Measurements from ENCODE around the gene LANCL1. TPM values are rescaled to one million over a fixed set of nuclear protein-coding genes. Genes with fewer than 3 reads are reported as not detected.
"Not testable (repeated sequence)": the region's sequence is repeated elsewhere in the genome, so short reads cannot be mapped to it uniquely, and the experiment has no call there.

LANCL1 gene
- polyA plus RNA-seq, 1 experiment, result 66.6 TPM

- Histone ChIP-seq H3K27ac (ENCODE audit: low read depth, low read length) (no peak overlapping the region), H3K4me3 (ENCODE audit: low read depth, low read length) (no peak overlapping the region), H3K27me3 (ENCODE audit: control insufficient read depth, insufficient read depth, low read length) (no peaks in the 10 kb centered on the region), H3K9me3 (ENCODE audit: control insufficient read depth, insufficient read depth, low read length) (no peaks in the 10 kb centered on the region)
- no peak for TF ChIP-seq CTCF (IDR thresholded peaks at IDR 0.05; ENCODE audit: low read depth, low read length)
- POLR2A ChIA-PET, result no interaction called here
- CTCF ChIA-PET, result interaction anchor here (1.8 kb wide), 1 partner anchor 10 kb away, joined by 6 read pairs; no protein-coding TSS in a partner anchor
- no peak for DNase-seq (ENCODE audit: low read depth, low spot score)
These were observed 22.2 kb downstream of the LANCL1 start for GRCh38 chr2:210454336-210454735.

GRCh38 chr2:210452194-210452593 is 24.4 kb downstream of the LANCL1 start:
- H3K27ac ChIP-seq (ENCODE audit: low read depth, low read length), result no peak overlapping the region
- no peak for TF ChIP-seq CTCF (IDR thresholded peaks at IDR 0.05; ENCODE audit: low read depth, low read length)
- no peaks in the 10 kb centered on the region for H3K9me3 ChIP-seq (ENCODE audit: control insufficient read depth, insufficient read depth, low read length)
- CTCF ChIA-PET, result interaction anchor here (1.3 kb wide), 1 partner anchor 50 kb away, joined by 3 read pairs; no protein-coding TSS in a partner anchor
- POLR2A ChIA-PET, result no interaction called here
- H3K4me3 ChIP-seq (ENCODE audit: low read depth, low read length), result no peak overlapping the region
- no peaks in the 10 kb centered on the region for H3K27me3 ChIP-seq (ENCODE audit: control insufficient read depth, insufficient read depth, low read length)
- no peak for DNase-seq (ENCODE audit: low read depth, low spot score)

GRCh38 chr2:210450942-210451341 is 25.6 kb downstream of the LANCL1 start:
- DNase-seq (ENCODE audit: low read depth, low spot score); H3K27ac ChIP-seq (ENCODE audit: low read depth, low read length); H3K27me3 ChIP-seq (ENCODE audit: control insufficient read depth, insufficient read depth, low read length); POLR2A ChIA-PET; H3K4me3 ChIP-seq (ENCODE audit: low read depth, low read length); CTCF ChIA-PET; H3K9me3 ChIP-seq (ENCODE audit: control insufficient read depth, insufficient read depth, low read length): not testable (repeated sequence)

- ChIA-PET CTCF (interaction anchor here (2.1 kb wide), 1 partner anchor 13 kb away, joined by 10 read pairs; no protein-coding TSS in a partner anchor), POLR2A (no interaction called here)
- no peak overlapping the region for H3K27ac ChIP-seq (ENCODE audit: low read depth, low read length)
- no peaks in the 10 kb centered on the region for H3K9me3 ChIP-seq (ENCODE audit: control insufficient read depth, insufficient read depth, low read length)
- no peak overlapping the region for H3K4me3 ChIP-seq (ENCODE audit: low read depth, low read length)
- H3K27me3 ChIP-seq (ENCODE audit: control insufficient read depth, insufficient read depth, low read length), result no peaks in the 10 kb centered on the region
- no peak for TF ChIP-seq CTCF (IDR thresholded peaks at IDR 0.05; ENCODE audit: low read depth, low read length)
- no peak for DNase-seq (ENCODE audit: low read depth, low spot score)
These were observed 30.8 kb downstream of the LANCL1 start for GRCh38 chr2:210445732-210446131.

GRCh38 chr2:210445116-210445707 is 31.3 kb downstream of the LANCL1 start:
- H3K9me3 ChIP-seq (ENCODE audit: control insufficient read depth, insufficient read depth, low read length), result no peaks in the 10 kb centered on the region
- no peak for DNase-seq (ENCODE audit: low read depth, low spot score)
- no peak overlapping the region for H3K4me3 ChIP-seq (ENCODE audit: low read depth, low read length)
- H3K27ac ChIP-seq (ENCODE audit: low read depth, low read length), result no peak overlapping the region
- no peaks in the 10 kb centered on the region for H3K27me3 ChIP-seq (ENCODE audit: control insufficient read depth, insufficient read depth, low read length)
- ChIA-PET POLR2A (no interaction called here), CTCF (interaction anchor here (2.0 to 2.1 kb wide), 2 partner anchors 8 to 13 kb away, joined by 6 to 10 read pairs; no protein-coding TSS in a partner anchor)
- peak; percentile 69 for TF ChIP-seq CTCF (IDR thresholded peaks at IDR 0.05; ENCODE audit: low read depth, low read length)

Measured in AG04450 (cell line).